CD1c-positive myeloid dendritic cell (primary cell): Measurements from ENCODE around the gene NACC2.
A peak's percentile ranks its signal among the peaks of the same experiment; 100 is the strongest.

Experiments used
- DNase-seq: peaks from one replicate; pipeline ENCODE4 v3.0.0-alpha.2; 2016; ENCODE audit errors: extremely low spot score

NACC2 gene

GRCh38 chr9:136095070-136096058, at the start of gene NACC2:
Gene NACC2, minus strand, starts transcription at chr9:136095289. Its CDS starts 44,768 bp downstream, at chr9:136050521.
- DNase-seq: peak; percentile 72

GRCh38 chr9:136144450-136144849, 49.4 kb upstream of the NACC2 start:
- DNase-seq: no peak

GRCh38 chr9:136143215-136144001, 48.3 kb upstream of the NACC2 start:
- DNase-seq: no peak

- no peak for DNase-seq
Observed at GRCh38 chr9:136142859-136143214, 47.7 kb upstream of the NACC2 start.

- DNase-seq: no peak
Observed at GRCh38 chr9:136142414-136142796, 47.3 kb upstream of the NACC2 start.

- DNase-seq: no peak
Observed at GRCh38 chr9:136141682-136142413, 46.8 kb upstream of the NACC2 start.

- DNase-seq: no peak
Observed at GRCh38 chr9:136140966-136141365, 45.9 kb upstream of the NACC2 start.

GRCh38 chr9:136140046-136140445, 45.0 kb upstream of the NACC2 start:
- DNase-seq: no peak

GRCh38 chr9:136138566-136138965, 43.5 kb upstream of the NACC2 start:
- DNase-seq: peak; percentile 34

- DNase-seq: no peak
Observed at GRCh38 chr9:136137321-136138265, 42.5 kb upstream of the NACC2 start.

GRCh38 chr9:136136127-136136925, 41.2 kb upstream of the NACC2 start:
- no peak for DNase-seq

GRCh38 chr9:136135326-136136126, 40.4 kb upstream of the NACC2 start:
- DNase-seq: no peak

GRCh38 chr9:136133959-136134484, 38.9 kb upstream of the NACC2 start:
- DNase-seq: no peak

GRCh38 chr9:136133191-136133958, 38.3 kb upstream of the NACC2 start:
- no peak for DNase-seq

- DNase-seq: no peak
Observed at GRCh38 chr9:136132512-136133050, 37.5 kb upstream of the NACC2 start.

GRCh38 chr9:136131629-136132511, 36.8 kb upstream of the NACC2 start:
- no peak for DNase-seq

- no peak for DNase-seq
Observed at GRCh38 chr9:136129176-136129575, 34.1 kb upstream of the NACC2 start.
